ENCODE data around the gene DPH7. TPM values are rescaled to one million over a fixed set of nuclear protein-coding genes. Genes with fewer than 3 reads are reported as not detected.

DPH7 gene
- total and polyA plus RNA-seq, 4 donors: 7.9 to 18.9 (median 12.3) TPM

DNA sequence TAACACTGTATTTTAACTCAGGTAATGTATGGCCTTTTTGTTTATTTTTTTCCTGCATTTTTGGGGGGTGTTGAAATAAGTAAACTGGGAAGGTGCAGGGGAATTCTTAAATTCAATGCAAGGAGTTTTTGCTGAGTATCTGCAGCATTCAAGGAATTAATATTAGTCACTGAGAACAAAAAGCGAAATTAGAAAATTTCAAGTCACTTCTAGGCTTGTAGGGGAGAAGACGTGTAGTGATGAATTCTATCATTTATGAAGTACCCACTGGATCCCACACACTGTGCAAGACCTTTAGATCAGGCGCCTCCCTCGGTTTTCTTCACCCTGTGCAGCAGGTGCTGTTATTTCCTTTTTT lies 41.3 kb upstream of the DPH7 start:
- H3K27ac ChIP-seq (ENCODE audit: low read depth in 1 of 2, low read length in 2 of 2): peak overlapping the region in 1 of 2 donors; percentile 79
- H3K4me1 ChIP-seq (ENCODE audit: control insufficient read depth in 4 of 4, insufficient read depth in 4 of 4, low read length in 3 of 4): peaks cover 10 to 44% (median 34%) of the 10 kb centered on the region in 4 donors

DNA sequence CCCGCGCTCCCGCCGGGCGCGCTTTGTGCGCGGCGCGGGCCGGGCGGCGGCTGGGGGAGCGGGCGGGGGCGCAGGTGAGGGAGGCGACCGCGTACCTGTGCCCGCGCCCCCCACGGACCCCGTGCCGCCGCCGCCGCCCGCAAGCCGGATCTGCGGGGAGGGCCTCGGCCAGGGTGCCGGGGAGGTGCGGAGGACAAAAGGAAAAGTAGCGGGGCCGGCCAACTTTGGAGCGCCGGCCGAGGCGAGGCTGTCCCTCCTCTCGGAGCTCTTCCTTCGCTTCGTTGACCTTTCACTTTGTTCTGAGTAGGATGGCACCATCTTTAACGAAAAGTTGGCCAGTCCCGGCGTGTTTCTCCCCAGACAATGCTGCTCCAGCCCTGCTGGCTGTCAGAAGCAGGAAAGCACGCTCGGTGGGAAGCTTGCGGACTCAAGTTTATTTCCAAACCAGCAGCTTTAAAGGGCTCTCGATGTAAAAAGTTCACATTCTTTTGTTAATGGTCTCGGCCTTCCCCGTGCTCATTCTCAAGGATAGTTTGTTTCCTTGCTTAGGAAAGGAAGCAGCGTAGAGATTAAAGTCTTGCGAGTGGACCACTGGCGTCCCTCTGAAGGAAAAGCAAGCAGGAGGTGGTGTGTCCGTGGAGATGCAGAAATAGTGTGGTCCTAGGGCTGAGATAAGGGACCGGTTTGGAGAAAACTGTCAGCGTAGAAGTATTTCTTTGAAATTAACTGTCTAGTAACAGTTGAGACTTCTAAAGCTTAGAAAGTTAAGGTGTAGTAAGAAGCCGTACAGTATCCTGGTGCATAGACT lies 40.7 kb upstream of the DPH7 start:
- Histone ChIP-seq H3K4me1 (ENCODE audit: control insufficient read depth in 4 of 4, insufficient read depth in 4 of 4, low read length in 3 of 4) (peaks cover 10 to 46% (median 37%) of the 10 kb centered on the region in 4 donors), H3K9me3 (ENCODE audit: control insufficient read depth in 4 of 4, low read length in 3 of 4) (no peaks in the 10 kb centered on the region), H3K27ac (ENCODE audit: low read depth in 1 of 2, low read length in 2 of 2) (peak overlapping the region; percentile 75 to 79), H3K36me3 (ENCODE audit: control insufficient read depth in 4 of 4, insufficient read depth in 3 of 4, low read depth in 1 of 4, low read length in 3 of 4) (peaks cover 0 to 9% (median 5%) of the 10 kb centered on the region in 4 donors), H3K4me3 (ENCODE audit: low read depth in 1 of 3, low read length in 3 of 3) (peak overlapping the region; percentile 74 to 95 (median 91)), H3K9ac (ENCODE audit: low read depth in 1 of 2, low read length in 2 of 2) (peak overlapping the region; percentile 30 to 36), H3K27me3 (ENCODE audit: control insufficient read depth in 4 of 4, insufficient read depth in 4 of 4, low read length in 3 of 4) (no peaks in the 10 kb centered on the region)
- under 1% methylated on average over 58 of the region's 58 CpGs for WGBS
- DNase-seq (ENCODE audit: low spot score): no peak
- TF ChIP-seq YY1 (IDR thresholded peaks at IDR 0.05) (peak; percentile 44), JUND (IDR thresholded peaks at IDR 0.05) (no peak)
- TF ChIP-seq, protein P1, sequence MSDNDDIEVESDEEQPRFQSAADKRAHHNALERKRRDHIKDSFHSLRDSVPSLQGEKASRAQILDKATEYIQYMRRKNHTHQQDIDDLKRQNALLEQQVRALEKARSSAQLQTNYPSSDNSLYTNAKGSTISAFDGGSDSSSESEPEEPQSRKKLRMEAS (IDR thresholded peaks at IDR 0.05): no peak

More for the DNA sequence above, 41.3 kb upstream of the DPH7 start:
- H3K27me3 ChIP-seq (ENCODE audit: control insufficient read depth in 4 of 4, insufficient read depth in 4 of 4, low read length in 3 of 4): no peaks in the 10 kb centered on the region
- H3K9me3 ChIP-seq (ENCODE audit: control insufficient read depth in 4 of 4, low read length in 3 of 4): no peaks in the 10 kb centered on the region
- TF ChIP-seq NR2F2 (IDR thresholded peaks at IDR 0.05): no peak
- TF ChIP-seq GABPA (IDR thresholded peaks at IDR 0.05 in 1 of 2, conservative IDR thresholded peaks at IDR 0.05 in 1 of 2): no peak
- WGBS: 69% methylated on average over 4 of the region's 4 CpGs
- H3K4me3 ChIP-seq (ENCODE audit: low read depth in 1 of 3, low read length in 3 of 3): peak overlapping the region; percentile 74 to 95 (median 91)
- DNase-seq (ENCODE audit: low spot score): no peak
- peaks cover 0 to 9% (median 5%) of the 10 kb centered on the region in 4 donors for H3K36me3 ChIP-seq (ENCODE audit: control insufficient read depth in 4 of 4, insufficient read depth in 3 of 4, low read depth in 1 of 4, low read length in 3 of 4)
- peak overlapping the region; percentile 30 to 36 for H3K9ac ChIP-seq (ENCODE audit: low read depth in 1 of 2, low read length in 2 of 2)

DNA sequence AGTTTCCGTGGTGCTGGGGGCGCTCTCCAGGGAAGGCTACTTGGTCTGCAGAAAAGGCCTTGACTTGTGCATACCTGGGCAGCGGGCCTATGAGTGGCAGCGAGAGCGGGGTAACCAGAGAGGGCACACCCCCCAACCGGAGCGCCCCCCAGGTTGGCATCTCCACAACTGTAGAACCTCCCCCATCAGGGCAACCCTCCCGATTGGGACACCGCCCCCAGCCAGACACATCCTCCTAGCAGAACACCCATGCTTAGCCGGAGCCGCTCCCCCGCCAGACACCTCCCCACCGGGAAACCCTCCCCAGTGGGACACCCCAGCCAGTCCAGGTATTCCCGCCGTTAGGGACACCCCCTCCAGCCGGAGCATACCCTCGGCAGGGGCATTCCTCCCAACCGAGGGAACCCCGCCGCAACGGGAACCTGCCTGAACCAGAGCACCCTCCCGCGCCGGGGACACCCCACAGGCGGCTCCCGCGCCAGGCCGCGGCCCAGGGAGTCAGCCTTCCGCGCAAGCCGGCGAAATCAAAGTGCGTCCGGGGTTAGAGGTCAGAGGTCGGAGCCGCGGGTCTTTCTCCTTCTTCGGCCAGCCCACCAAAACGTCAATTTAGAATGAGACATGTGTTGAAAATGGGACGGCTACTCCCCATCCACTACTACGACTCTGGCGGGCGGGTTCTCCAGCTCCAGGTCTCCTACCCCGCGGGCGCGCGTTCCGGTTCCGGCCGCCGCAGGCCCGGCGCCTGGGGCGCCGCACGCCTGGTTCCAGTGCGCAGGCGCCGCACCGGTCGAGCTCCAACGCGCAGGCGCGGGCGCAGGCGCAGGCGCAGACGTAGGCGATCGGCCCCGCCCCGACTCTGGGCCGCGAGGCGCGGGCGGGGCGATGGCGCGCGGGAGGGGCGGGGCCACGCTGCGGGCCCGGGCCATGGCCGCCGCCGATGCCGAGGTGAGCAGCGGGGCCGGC lies 39.7 kb upstream of the DPH7 start, which contains the start of gene EHMT1:
Gene EHMT1 (plus strand): TSS at position 901 of the 963 bp plus-strand sequence. CDS start 24 bp downstream, at position 925.
- Histone ChIP-seq H3K4me3 (ENCODE audit: low read depth in 1 of 3, low read length in 3 of 3) (peak within 1 kb of the TSS; percentile 94 to 95 (median 95)), H3K36me3 (ENCODE audit: control insufficient read depth in 4 of 4, insufficient read depth in 3 of 4, low read depth in 1 of 4, low read length in 3 of 4) (peaks cover 0 to 14% (median 11%) of the 10 kb centered on the region in 4 donors), H3K27me3 (ENCODE audit: control insufficient read depth in 4 of 4, insufficient read depth in 4 of 4, low read length in 3 of 4) (no peaks in the 10 kb centered on the region), H3K9ac (ENCODE audit: low read depth in 1 of 2, low read length in 2 of 2) (peak within 1 kb of the TSS; percentile 85 to 95), H3K27ac (ENCODE audit: low read depth in 1 of 2, low read length in 2 of 2) (peak within 1 kb of the TSS; percentile 82 to 89), H3K4me1 (ENCODE audit: control insufficient read depth in 4 of 4, insufficient read depth in 4 of 4, low read length in 3 of 4) (peaks cover 10 to 46% (median 37%) of the 10 kb centered on the region in 4 donors), H3K9me3 (ENCODE audit: control insufficient read depth in 4 of 4, low read length in 3 of 4) (no peaks in the 10 kb centered on the region)
- TF ChIP-seq, protein P2, sequence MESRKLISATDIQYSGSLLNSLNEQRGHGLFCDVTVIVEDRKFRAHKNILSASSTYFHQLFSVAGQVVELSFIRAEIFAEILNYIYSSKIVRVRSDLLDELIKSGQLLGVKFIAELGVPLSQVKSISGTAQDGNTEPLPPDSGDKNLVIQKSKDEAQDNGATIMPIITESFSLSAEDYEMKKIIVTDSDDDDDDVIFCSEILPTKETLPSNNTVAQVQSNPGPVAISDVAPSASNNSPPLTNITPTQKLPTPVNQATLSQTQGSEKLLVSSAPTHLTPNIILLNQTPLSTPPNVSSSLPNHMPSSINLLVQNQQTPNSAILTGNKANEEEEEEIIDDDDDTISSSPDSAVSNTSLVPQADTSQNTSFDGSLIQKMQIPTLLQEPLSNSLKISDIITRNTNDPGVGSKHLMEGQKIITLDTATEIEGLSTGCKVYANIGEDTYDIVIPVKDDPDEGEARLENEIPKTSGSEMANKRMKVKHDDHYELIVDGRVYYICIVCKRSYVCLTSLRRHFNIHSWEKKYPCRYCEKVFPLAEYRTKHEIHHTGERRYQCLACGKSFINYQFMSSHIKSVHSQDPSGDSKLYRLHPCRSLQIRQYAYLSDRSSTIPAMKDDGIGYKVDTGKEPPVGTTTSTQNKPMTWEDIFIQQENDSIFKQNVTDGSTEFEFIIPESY (IDR thresholded peaks at IDR 0.05): no peak
- peak; percentile 13 for TF ChIP-seq YY1 (IDR thresholded peaks at IDR 0.05)
- peak in 1 of 2 donors; percentile 34 for TF ChIP-seq RXRA (IDR thresholded peaks at IDR 0.05)
- TF ChIP-seq FOXA1 (IDR thresholded peaks at IDR 0.05): no peak
- peak; percentile 15 for TF ChIP-seq SP1 (IDR thresholded peaks at IDR 0.05)
- peak in 1 of 2 donors; percentile 13 for TF ChIP-seq RAD21 (IDR thresholded peaks at IDR 0.05)
- TF ChIP-seq NR2F2 (IDR thresholded peaks at IDR 0.05): peak; percentile 88
- peak in 1 of 2 donors; percentile 87 for TF ChIP-seq GABPA (IDR thresholded peaks at IDR 0.05 in 1 of 2, conservative IDR thresholded peaks at IDR 0.05 in 1 of 2)
- peak in 1 of 2 donors; percentile 8 for TF ChIP-seq HNF4A (conservative IDR thresholded peaks at IDR 0.05)
- WGBS: 1% methylated on average over 94 of the region's 94 CpGs
- DNase-seq (ENCODE audit: low spot score): peak; percentile 92

Data from liver (tissue), 9 donors.